ENCODE data around the gene TRIM44.
"Not testable (repeated sequence)": the region's sequence is repeated elsewhere in the genome, so short reads cannot be mapped to it uniquely, and the experiment has no call there.

TRIM44 gene

GRCh38 chr11:35702126-35702525 is 39.6 kb downstream of the TRIM44 start:
- Mint-ChIP-seq H3K4me3 (no peak overlapping the region), H3K9me3 (peaks cover 3% of the 10 kb centered on the region), H3K4me1 (ENCODE audit: low read depth) (no peaks in the 10 kb centered on the region), H3K27me3 (ENCODE audit: low read depth) (no peaks in the 10 kb centered on the region), H3K36me3 (ENCODE audit: low read depth) (peaks cover 3% of the 10 kb centered on the region), H3K27ac (no peak overlapping the region)
- no peak for DNase-seq (ENCODE audit: low spot score)

DNA sequence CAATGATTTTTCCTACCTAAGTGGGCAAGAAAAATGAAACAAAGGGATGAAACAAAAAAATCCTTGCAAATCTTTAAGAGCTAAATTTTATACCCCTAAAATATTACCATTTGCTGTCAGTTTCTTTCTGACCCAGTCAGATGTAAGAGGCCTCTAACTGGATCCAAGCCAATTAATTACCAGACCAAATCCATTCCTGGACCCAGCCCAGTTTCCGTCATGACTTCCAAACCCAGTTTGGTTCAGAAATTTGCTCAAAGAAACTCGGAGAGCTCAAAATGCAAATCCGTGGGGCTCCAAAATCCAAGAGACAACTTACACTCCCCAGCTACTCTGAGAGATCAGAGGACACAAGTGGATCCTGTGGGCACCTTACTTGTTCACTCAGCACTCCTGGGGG is 46.8 kb downstream of the TRIM44 start:
- no peaks in the 10 kb centered on the region for H3K9me3 Mint-ChIP-seq
- no peak overlapping the region for H3K4me3 Mint-ChIP-seq
- no peaks in the 10 kb centered on the region for H3K27me3 Mint-ChIP-seq (ENCODE audit: low read depth)
- H3K27ac Mint-ChIP-seq, result no peak overlapping the region
- no peaks in the 10 kb centered on the region for H3K36me3 Mint-ChIP-seq (ENCODE audit: low read depth)
- no peaks in the 10 kb centered on the region for H3K4me1 Mint-ChIP-seq (ENCODE audit: low read depth)
- no peak for DNase-seq (ENCODE audit: low spot score)

DNA sequence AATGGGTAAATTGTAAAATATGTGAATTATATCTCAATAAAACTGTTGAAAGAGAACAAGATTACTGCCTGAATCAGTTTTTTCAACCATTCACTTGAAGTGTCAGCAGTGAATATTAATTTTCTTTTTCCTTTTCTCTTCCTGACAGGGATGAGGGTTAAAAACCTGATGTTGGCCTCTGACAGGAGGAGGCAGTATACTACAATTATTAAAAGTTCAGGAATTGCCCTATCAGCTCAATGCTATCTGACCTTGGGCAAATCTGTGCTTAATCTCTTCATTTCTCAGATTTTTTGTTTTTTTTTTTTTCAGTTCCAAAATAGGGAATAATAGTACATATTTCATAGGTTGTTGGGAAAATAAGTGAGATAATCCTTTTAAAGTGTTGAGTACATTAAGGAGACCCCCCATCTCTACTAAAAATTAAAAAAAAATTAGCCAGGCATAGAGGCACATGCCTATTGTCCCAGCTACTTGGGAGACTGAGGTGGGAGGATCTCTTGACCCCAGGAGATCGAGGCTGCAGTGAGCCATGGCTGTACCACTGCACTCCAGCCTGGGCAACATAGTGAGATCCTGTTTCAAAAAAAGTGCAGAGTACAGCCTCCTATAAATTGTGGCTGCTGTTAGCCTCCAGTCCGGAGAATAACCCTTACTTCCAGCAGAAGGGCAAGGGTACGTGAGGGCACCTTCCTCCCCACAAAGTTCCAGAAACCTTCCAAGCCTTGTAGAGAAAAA is 48.8 kb downstream of the TRIM44 start:
- Mint-ChIP-seq H3K4me3 (no peak overlapping the region), H3K9me3 (peaks cover 6% of the 10 kb centered on the region), H3K4me1 (ENCODE audit: low read depth) (peaks cover 4% of the 10 kb centered on the region), H3K27ac (no peak overlapping the region), H3K27me3 (ENCODE audit: low read depth) (no peaks in the 10 kb centered on the region), H3K36me3 (ENCODE audit: low read depth) (peaks cover 6% of the 10 kb centered on the region)
- no peak for DNase-seq (ENCODE audit: low spot score)

GRCh38 chr11:35711924-35712323 is 49.3 kb downstream of the TRIM44 start:
- H3K4me1 Mint-ChIP-seq (ENCODE audit: low read depth), result peaks cover 4% of the 10 kb centered on the region
- H3K4me3 Mint-ChIP-seq, result no peak overlapping the region
- no peak overlapping the region for H3K27ac Mint-ChIP-seq
- H3K9me3 Mint-ChIP-seq, result peaks cover 6% of the 10 kb centered on the region
- DNase-seq (ENCODE audit: low spot score), result no peak
- H3K27me3 Mint-ChIP-seq (ENCODE audit: low read depth), result no peaks in the 10 kb centered on the region
- H3K36me3 Mint-ChIP-seq (ENCODE audit: low read depth), result peaks cover 6% of the 10 kb centered on the region

DNA sequence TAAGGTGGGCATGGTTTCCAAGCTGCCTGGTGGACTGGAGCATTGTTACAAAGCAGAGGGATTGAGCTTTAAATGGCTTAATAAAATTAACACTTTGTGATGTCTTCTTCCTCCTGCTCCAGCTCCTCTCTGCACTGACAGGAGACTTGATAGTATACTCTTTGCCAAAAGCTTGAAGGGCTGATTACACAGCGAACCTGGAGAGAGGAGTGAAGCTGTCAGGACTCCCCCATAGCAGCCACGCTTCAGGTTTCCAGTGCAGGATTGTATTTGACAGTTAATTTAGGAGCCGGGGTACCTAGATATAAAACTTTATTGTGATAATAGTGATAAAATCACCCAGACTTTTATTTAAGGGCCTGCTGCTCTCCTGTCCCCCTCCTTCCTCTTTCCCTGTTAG is 50.0 kb downstream of the TRIM44 start:
- no peak overlapping the region for H3K27ac Mint-ChIP-seq
- DNase-seq (ENCODE audit: low spot score), result no peak
- H3K4me1 Mint-ChIP-seq (ENCODE audit: low read depth), result peaks cover 4% of the 10 kb centered on the region
- H3K27me3 Mint-ChIP-seq (ENCODE audit: low read depth), result no peaks in the 10 kb centered on the region
- no peak overlapping the region for H3K4me3 Mint-ChIP-seq
- peaks cover 6% of the 10 kb centered on the region for H3K36me3 Mint-ChIP-seq (ENCODE audit: low read depth)
- H3K9me3 Mint-ChIP-seq, result peaks cover 6% of the 10 kb centered on the region

GRCh38 chr11:35714882-35715627 is 52.5 kb downstream of the TRIM44 start:
- H3K9me3 Mint-ChIP-seq, result peaks cover 6% of the 10 kb centered on the region
- no peaks in the 10 kb centered on the region for H3K27me3 Mint-ChIP-seq (ENCODE audit: low read depth)
- no peak overlapping the region for H3K4me3 Mint-ChIP-seq
- H3K4me1 Mint-ChIP-seq (ENCODE audit: low read depth), result peaks cover 4% of the 10 kb centered on the region
- H3K27ac Mint-ChIP-seq, result no peak overlapping the region
- DNase-seq (ENCODE audit: low spot score), result no peak
- peaks cover 6% of the 10 kb centered on the region for H3K36me3 Mint-ChIP-seq (ENCODE audit: low read depth)

- not testable (repeated sequence) for H3K27ac Mint-ChIP-seq; DNase-seq (ENCODE audit: low spot score); H3K4me3 Mint-ChIP-seq; H3K4me1 Mint-ChIP-seq (ENCODE audit: low read depth); H3K9me3 Mint-ChIP-seq; H3K27me3 Mint-ChIP-seq (ENCODE audit: low read depth); H3K36me3 Mint-ChIP-seq (ENCODE audit: low read depth)
These were observed 53.1 kb downstream of the TRIM44 start for GRCh38 chr11:35715677-35716076.

DNA sequence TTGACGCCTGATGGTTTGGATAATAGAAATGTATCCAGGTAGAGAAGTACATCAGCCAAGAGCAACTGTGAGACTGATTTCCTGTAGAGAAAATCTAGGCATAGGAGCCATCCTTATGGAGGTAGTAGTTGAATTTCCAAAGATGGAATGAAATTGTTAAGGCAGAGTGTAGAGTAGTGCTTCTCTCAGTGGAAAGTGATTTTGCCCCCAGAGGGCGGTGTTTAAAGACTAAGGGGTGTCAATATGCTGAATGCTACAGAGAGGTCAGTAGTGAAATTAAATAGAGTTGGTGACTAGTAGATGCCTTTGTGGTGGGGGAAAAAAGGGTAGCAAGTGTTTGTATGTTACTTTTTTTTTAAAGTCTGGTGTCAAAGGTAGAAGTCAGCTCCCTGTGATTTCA is 54.5 kb downstream of the TRIM44 start:
- Mint-ChIP-seq H3K9me3 (peaks cover 6% of the 10 kb centered on the region), H3K4me3 (no peak overlapping the region), H3K36me3 (ENCODE audit: low read depth) (peaks cover 6% of the 10 kb centered on the region), H3K4me1 (ENCODE audit: low read depth) (peaks cover 6% of the 10 kb centered on the region), H3K27ac (no peak overlapping the region), H3K27me3 (ENCODE audit: low read depth) (no peaks in the 10 kb centered on the region)
- DNase-seq (ENCODE audit: low spot score), result no peak

DNA sequence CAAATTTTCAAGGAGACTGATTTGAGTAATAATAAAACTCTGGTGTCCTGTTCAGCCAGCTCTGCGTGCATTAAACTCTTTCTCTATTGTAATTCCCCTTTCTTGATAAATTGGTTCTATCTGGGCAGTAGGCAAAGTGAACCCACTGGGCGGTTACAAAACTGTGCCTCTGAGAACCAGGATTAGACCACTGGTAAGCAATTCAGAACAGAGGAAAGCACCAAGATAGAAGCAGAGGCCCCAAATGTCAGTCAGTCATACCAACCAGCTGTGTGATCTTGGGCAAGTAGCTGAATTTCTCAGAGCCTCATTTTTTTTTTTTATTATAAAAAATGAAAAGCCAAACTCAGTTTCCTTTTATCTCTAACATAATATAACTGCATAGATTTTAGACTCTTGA is 54.9 kb downstream of the TRIM44 start:
- no peak for DNase-seq (ENCODE audit: low spot score)
- H3K27ac Mint-ChIP-seq, result no peak overlapping the region
- no peaks in the 10 kb centered on the region for H3K27me3 Mint-ChIP-seq (ENCODE audit: low read depth)
- peaks cover 6% of the 10 kb centered on the region for H3K9me3 Mint-ChIP-seq
- peaks cover 6% of the 10 kb centered on the region for H3K36me3 Mint-ChIP-seq (ENCODE audit: low read depth)
- H3K4me1 Mint-ChIP-seq (ENCODE audit: low read depth), result peaks cover 6% of the 10 kb centered on the region
- no peak overlapping the region for H3K4me3 Mint-ChIP-seq

- Mint-ChIP-seq H3K27ac (no peak overlapping the region), H3K4me1 (ENCODE audit: low read depth) (peaks cover 2% of the 10 kb centered on the region)
These were observed 59.2 kb downstream of the TRIM44 start for GRCh38 chr11:35721651-35722282.

DNA sequence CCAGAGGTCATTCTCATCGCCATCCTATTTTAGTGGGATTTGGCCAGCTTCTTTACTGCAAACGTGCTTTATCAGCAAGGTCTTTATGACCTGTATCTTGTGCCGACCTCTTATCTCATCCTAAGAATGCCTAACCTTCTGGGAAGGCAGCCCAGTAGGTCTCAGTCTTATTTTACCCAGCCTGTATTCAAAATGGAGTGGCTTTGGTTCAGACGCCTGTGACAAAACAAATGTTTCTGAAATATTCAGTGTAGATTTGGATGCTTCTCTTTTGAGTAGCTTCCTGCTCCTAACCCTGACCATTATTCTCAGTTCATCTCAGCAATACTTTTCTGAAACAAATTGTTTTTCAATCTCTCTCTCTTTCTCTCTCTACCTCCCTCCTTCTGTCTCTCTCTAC is 60.1 kb downstream of the TRIM44 start:
- H3K4me3 Mint-ChIP-seq, result no peak overlapping the region
- H3K27me3 Mint-ChIP-seq (ENCODE audit: low read depth), result no peaks in the 10 kb centered on the region
- H3K27ac Mint-ChIP-seq, result no peak overlapping the region
- no peaks in the 10 kb centered on the region for H3K9me3 Mint-ChIP-seq
- no peak for DNase-seq (ENCODE audit: low spot score)
- H3K4me1 Mint-ChIP-seq (ENCODE audit: low read depth), result peaks cover 2% of the 10 kb centered on the region
- peaks cover 17% of the 10 kb centered on the region for H3K36me3 Mint-ChIP-seq (ENCODE audit: low read depth)

More at GRCh38 chr11:35721651-35722282, 59.2 kb downstream of the TRIM44 start:
- Mint-ChIP-seq H3K27me3 (ENCODE audit: low read depth) (no peaks in the 10 kb centered on the region), H3K4me3 (no peak overlapping the region), H3K36me3 (ENCODE audit: low read depth) (peaks cover 10% of the 10 kb centered on the region), H3K9me3 (no peaks in the 10 kb centered on the region)
- no peak for DNase-seq (ENCODE audit: low spot score)

DNA sequence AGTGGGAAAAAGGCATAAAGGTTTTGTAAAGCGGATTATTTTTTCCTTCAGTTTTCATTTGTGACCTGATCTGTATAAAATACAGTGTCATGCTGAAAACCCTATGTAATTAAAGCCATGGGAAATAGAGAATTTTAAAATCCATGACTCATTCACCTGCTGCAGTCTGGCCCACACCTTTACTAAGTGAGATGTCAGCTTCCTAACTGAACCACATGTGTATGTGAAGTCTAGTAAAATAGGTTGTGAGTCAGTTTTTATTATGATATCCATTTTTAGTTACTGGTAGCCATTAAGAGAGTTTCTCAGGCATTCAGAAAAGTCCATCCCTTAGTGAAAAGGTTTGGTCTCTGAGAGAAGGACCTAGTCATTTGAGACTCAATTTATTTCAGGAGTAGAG is 60.9 kb downstream of the TRIM44 start:
- H3K4me1 Mint-ChIP-seq (ENCODE audit: low read depth), result peaks cover 2% of the 10 kb centered on the region
- peaks cover 17% of the 10 kb centered on the region for H3K36me3 Mint-ChIP-seq (ENCODE audit: low read depth)
- H3K4me3 Mint-ChIP-seq, result no peak overlapping the region
- no peaks in the 10 kb centered on the region for H3K27me3 Mint-ChIP-seq (ENCODE audit: low read depth)
- no peak for DNase-seq (ENCODE audit: low spot score)
- H3K9me3 Mint-ChIP-seq, result no peaks in the 10 kb centered on the region
- H3K27ac Mint-ChIP-seq, result no peak overlapping the region

- Mint-ChIP-seq H3K9me3 (no peaks in the 10 kb centered on the region), H3K4me1 (ENCODE audit: low read depth) (peaks cover 2% of the 10 kb centered on the region), H3K27me3 (ENCODE audit: low read depth) (no peaks in the 10 kb centered on the region), H3K27ac (no peak overlapping the region), H3K4me3 (no peak overlapping the region), H3K36me3 (ENCODE audit: low read depth) (peaks cover 21% of the 10 kb centered on the region)
- DNase-seq (ENCODE audit: low spot score), result no peak
These were observed 61.3 kb downstream of the TRIM44 start for GRCh38 chr11:35723913-35724312.

GRCh38 chr11:35725885-35726284 is 63.3 kb downstream of the TRIM44 start:
- Mint-ChIP-seq H3K4me3 (no peak overlapping the region), H3K4me1 (ENCODE audit: low read depth) (peaks cover 2% of the 10 kb centered on the region), H3K36me3 (ENCODE audit: low read depth) (peaks cover 34% of the 10 kb centered on the region), H3K27ac (no peak overlapping the region), H3K9me3 (peaks cover 13% of the 10 kb centered on the region), H3K27me3 (ENCODE audit: low read depth) (no peaks in the 10 kb centered on the region)
- no peak for DNase-seq (ENCODE audit: low spot score)

Data from T-helper 2 cell treated with Interferon-gamma antibody and Interleukin-4, amounts not matched to agents 5 μg/mL and 100 μg/mL, for 36 hours (primary cell).